Pancreas (tissue), 10 donors: ENCODE measurements around the gene CLEC2L. TPM values are rescaled to one million over a fixed set of nuclear protein-coding genes. Genes with fewer than 3 reads are reported as not detected.

Source experiments
- ATAC-seq, 4 donors: fragments of 200-7000 bp; cut with Tn5 transposase; one replicate each; pipeline versions ENCODE4 v1.8.0 to v1.9.1; 2020; ENCODE audit warnings: mild to moderate bottlenecking in 4 of 4, moderate library complexity in 4 of 4
- DNase-seq, 6 donors: peaks; one replicate each; pipeline ENCODE4 v3.0.0-alpha.2; 2020
- FAIRE-seq: peaks from 2 replicates; lab custom pipeline; 2012; peaks lifted over from hg19 to GRCh38; lab: Jason Lieb, UNC
- H3K27ac ChIP-seq, 4 donors: fragments of 200-600 bp; sonication (generic); 1 replicate in 3 of 4; 2 replicates in 1 of 4; pipeline versions ENCODE4 v1.5.0 to v1.8.0; 2020
- H3K27me3 ChIP-seq, 4 donors: fragments of 200-600 bp; one replicate each; pipeline ENCODE4 v1.8.0; 2021
- H3K36me3 ChIP-seq, 3 donors: fragments of 200-600 bp; sonication (generic) in 1 of 3; one replicate each; pipeline versions ENCODE4 v1.5.0 to v1.8.0; 2020 to 2021
- H3K4me1 ChIP-seq, 3 donors: fragments of 200-600 bp; one replicate each; pipeline ENCODE4 v1.8.0; 2021
- H3K4me3 ChIP-seq, 4 donors: fragments of 200-600 bp; sonication (generic) in 2 of 4; one replicate each; pipeline versions ENCODE4 v1.5.0 to v1.8.0; 2020 to 2021
- H3K9me3 ChIP-seq, 4 donors: fragments of 200-600 bp; one replicate each; pipeline ENCODE4 v1.8.0; 2021
- CTCF ChIP-seq, 4 donors: fragments of 200-600 bp; sonication (generic) in 3 of 4; IDR thresholded peaks; one replicate each; pipeline versions ENCODE4 v1.5.0 to v1.8.0; 2021; ENCODE audit warnings: antibody characterized with exemption in 4 of 4
- WGBS, 2 donors: extraction: QIAGEN DNeasy Blood & Tissue Kit; methylation state at CpG; one replicate each; pipeline ENCODE4 v1.1.7; 2013; 5-methylcytosine and 5-hydroxymethylcytosine counted together
- intact Hi-C, 3 donors: fragments of 100-400 bp; cut with DNase I; formaldehyde crosslinking; loops; one replicate each; pipeline versions ENCODE4 v1.11.1 to v1.14.2; 2022
- polyA plus RNA-seq, 2 donors: library from polyadenylated mRNA; stranded (reverse); fragments of 200-250 nt; gene quantifications; one replicate each; pipeline ENCODE4 v1.2.3, GENCODE V29; 2013
- total RNA-seq, 6 donors: library from RNA; stranded (reverse); fragmentation: NEBNext Ultra II Directional in 4 of 6; extraction: Animal tissue kit (Norgen Biotek cat#: 25700) in 4 of 6; gene quantifications; one replicate each; pipeline versions ENCODE4 v1.2.1 to v1.2.4, GENCODE V29; 2021 to 2023
- donor health status: healthy with polysubstance abuse.
- donor health status: DM: no; HTN: no; CAD: no; lungs with moderate emphysema.
- donor health status: DM: no; HTN: no; CAD: no.
- donor health status: control.
- donor health status: control.
- donor health status: Bipolar disorder and iron deficiency.
- donor health status: DM: yes; HTN: yes; CAD: no.
- donor health status: DM: no; HTN: no; CAD: no.
- donor health status: DM: no; HTN: no; CAD: no.
- donor health status: DM: yes; HTN: yes; CAD: no.

Gene CLEC2L
- total and polyA plus RNA-seq, 8 donors = not detected

- no peaks in the 10 kb centered on the region for H3K9me3 ChIP-seq
- intact Hi-C loops = no loop called here
These were observed 41.4 kb upstream of the CLEC2L start for GRCh38 chr7:139482122-139482521.

GRCh38 chr7:139482662-139483466 lies 40.6 kb upstream of the CLEC2L start:
- FAIRE-seq (no peak), DNase-seq (peak in 5 of 6 donors; percentile 20 to 66 (median 36)), ATAC-seq (peak; percentile 72 to 80 (median 80))
- no peaks in the 10 kb centered on the region for H3K9me3 ChIP-seq
- WGBS, 2 donors = 7 to 10% methylated on average over 68 to 90 of the region's 90 CpGs
- peaks cover 0 to 4% (median 0%) of the 10 kb centered on the region in 3 donors for H3K4me1 ChIP-seq
- intact Hi-C loops = no loop called here
- H3K27ac ChIP-seq = no peak overlapping the region
- peaks cover 0 to 13% (median 2%) of the 10 kb centered on the region in 4 donors for H3K27me3 ChIP-seq
- TF ChIP-seq CTCF (IDR thresholded peaks at IDR 0.05) = no peak
- H3K36me3 ChIP-seq = no peaks in the 10 kb centered on the region
- peak overlapping the region in 3 of 4 donors; percentile 9 to 44 (median 22) for H3K4me3 ChIP-seq

More at GRCh38 chr7:139482122-139482521, 41.4 kb upstream of the CLEC2L start:
- H3K36me3 ChIP-seq = no peaks in the 10 kb centered on the region
- no peak overlapping the region for H3K4me3 ChIP-seq
- peaks cover 0 to 13% (median 2%) of the 10 kb centered on the region in 4 donors for H3K27me3 ChIP-seq
- FAIRE-seq = no peak
- peaks cover 0 to 4% (median 0%) of the 10 kb centered on the region in 3 donors for H3K4me1 ChIP-seq
- TF ChIP-seq CTCF (IDR thresholded peaks at IDR 0.05) = no peak
- 73 to 78% methylated on average over 8 of the region's 8 CpGs for WGBS, 2 donors
- ATAC-seq = no peak
- no peak overlapping the region for H3K27ac ChIP-seq
- DNase-seq = no peak

- TF ChIP-seq CTCF (IDR thresholded peaks at IDR 0.05) = no peak
- no peaks in the 10 kb centered on the region for H3K9me3 ChIP-seq
- no peak for DNase-seq
- WGBS, 2 donors = 92% methylated on average over 5 of the region's 5 CpGs
- FAIRE-seq = no peak
- no peak overlapping the region for H3K4me3 ChIP-seq
- H3K27ac ChIP-seq = no peak overlapping the region
- ATAC-seq = no peak
- intact Hi-C loops = no loop called here
- peaks cover 6 to 9% (median 7%) of the 10 kb centered on the region in 3 donors for H3K4me1 ChIP-seq
- H3K36me3 ChIP-seq = no peaks in the 10 kb centered on the region
- peaks cover 0 to 9% (median 2%) of the 10 kb centered on the region in 4 donors for H3K27me3 ChIP-seq
These were observed 36.0 kb upstream of the CLEC2L start for GRCh38 chr7:139487366-139488080.

- WGBS, 2 donors = 80 to 84% methylated on average over 4 of the region's 4 CpGs
- intact Hi-C loops = no loop called here
- no peak for ATAC-seq
These were observed 34.7 kb upstream of the CLEC2L start for GRCh38 chr7:139488810-139489209.

More at GRCh38 chr7:139488810-139489209, 34.7 kb upstream of the CLEC2L start:
- Histone ChIP-seq H3K9me3 (no peaks in the 10 kb centered on the region), H3K27ac (no peak overlapping the region), H3K4me1 (peaks cover 5 to 7% (median 6%) of the 10 kb centered on the region in 3 donors), H3K36me3 (no peaks in the 10 kb centered on the region), H3K27me3 (no peaks in the 10 kb centered on the region), H3K4me3 (no peak overlapping the region)
- DNase-seq (no peak), FAIRE-seq (no peak)
- no peak for TF ChIP-seq CTCF (IDR thresholded peaks at IDR 0.05)
